Measurements from ENCODE around the gene CELF2. TPM values are rescaled to one million over a fixed set of nuclear protein-coding genes. Genes with fewer than 3 reads are reported as not detected.

CELF2 gene
- total RNA-seq, 3 donors from 2014 or later (not counting 1 experiment from before 2014, with no cell fraction given): 282 to 298 (median 295) TPM

DNA sequence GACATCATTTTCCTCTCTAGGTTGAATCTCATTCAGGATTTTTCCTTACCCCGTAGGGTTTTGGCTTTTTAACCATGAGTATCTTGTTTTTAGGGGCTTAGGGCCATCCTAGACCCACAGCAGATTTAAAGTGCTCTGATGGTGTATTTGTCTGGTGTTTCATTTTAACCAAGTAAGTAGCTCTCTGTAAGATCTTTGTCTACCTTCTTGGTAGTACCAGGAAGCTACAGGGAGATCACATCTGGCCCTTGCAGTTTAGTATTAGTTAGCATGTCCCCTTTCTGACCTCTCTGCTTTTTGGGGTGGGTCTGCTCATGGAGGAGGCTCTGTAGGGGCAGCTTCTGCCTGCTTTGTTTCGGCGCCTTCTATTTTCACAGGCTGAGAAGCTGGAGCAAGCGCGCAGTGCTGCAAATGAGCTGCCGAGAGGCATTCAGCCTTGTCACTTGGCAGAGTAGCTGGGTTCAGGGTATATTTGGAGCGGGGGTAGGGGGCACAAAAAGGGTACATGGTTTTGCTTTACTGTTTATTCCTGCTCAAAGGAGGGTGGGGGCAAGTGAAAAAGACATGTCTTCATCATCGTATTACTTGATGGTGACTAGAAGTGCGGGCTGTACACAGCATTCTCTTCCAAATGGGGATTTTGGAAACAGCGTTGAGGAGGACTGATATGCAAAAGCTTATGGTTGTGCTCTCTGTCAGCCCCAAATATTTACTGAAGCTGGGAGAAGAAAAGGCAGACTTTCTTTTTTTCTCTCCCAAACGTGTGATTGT lies 146.3 kb downstream of the CELF2 start:
- Mint-ChIP-seq H3K4me3 (no peak overlapping the region), H3K9me3 (no peaks in the 10 kb centered on the region), H3K27me3 (ENCODE audit: low read depth in 2 of 2) (no peaks in the 10 kb centered on the region), H3K36me3 (peaks cover 4% of the 10 kb centered on the region), H3K27ac (no peak overlapping the region), H3K4me1 (peaks cover 59 to 60% of the 10 kb centered on the region in 2 donors)
- Histone ChIP-seq H3K27ac (ENCODE audit: low read length) (peak overlapping the region; percentile 86), H3K9me3 (ENCODE audit: control insufficient read depth, insufficient read depth, low read length) (no peaks in the 10 kb centered on the region), H3K4me1 (ENCODE audit: control insufficient read depth, insufficient read depth, low read length) (peaks cover 51% of the 10 kb centered on the region), H3K4me3 (ENCODE audit: low read length) (peak overlapping the region; percentile 93), H3K27me3 (ENCODE audit: control insufficient read depth, insufficient read depth, low read length) (no peaks in the 10 kb centered on the region), H3K36me3 (ENCODE audit: control insufficient read depth, insufficient read depth, low read length) (peaks cover 4% of the 10 kb centered on the region)
- intact Hi-C loops (cut with micrococcal nuclease): loop anchor here (1.0 kb wide), 2 partner anchors 14 kb away; no protein-coding TSS in a partner anchor
- TF ChIP-seq, protein P1, sequence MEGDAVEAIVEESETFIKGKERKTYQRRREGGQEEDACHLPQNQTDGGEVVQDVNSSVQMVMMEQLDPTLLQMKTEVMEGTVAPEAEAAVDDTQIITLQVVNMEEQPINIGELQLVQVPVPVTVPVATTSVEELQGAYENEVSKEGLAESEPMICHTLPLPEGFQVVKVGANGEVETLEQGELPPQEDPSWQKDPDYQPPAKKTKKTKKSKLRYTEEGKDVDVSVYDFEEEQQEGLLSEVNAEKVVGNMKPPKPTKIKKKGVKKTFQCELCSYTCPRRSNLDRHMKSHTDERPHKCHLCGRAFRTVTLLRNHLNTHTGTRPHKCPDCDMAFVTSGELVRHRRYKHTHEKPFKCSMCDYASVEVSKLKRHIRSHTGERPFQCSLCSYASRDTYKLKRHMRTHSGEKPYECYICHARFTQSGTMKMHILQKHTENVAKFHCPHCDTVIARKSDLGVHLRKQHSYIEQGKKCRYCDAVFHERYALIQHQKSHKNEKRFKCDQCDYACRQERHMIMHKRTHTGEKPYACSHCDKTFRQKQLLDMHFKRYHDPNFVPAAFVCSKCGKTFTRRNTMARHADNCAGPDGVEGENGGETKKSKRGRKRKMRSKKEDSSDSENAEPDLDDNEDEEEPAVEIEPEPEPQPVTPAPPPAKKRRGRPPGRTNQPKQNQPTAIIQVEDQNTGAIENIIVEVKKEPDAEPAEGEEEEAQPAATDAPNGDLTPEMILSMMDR (IDR thresholded peaks at IDR 0.05): no peak
- DNase-seq (peak in 1 of 2 donors; percentile 60), ATAC-seq (no peak)
- 2% methylated on average over 10 of the region's 11 CpGs for WGBS (ENCODE audit: insufficient coverage)

GRCh38 chr10:11164551-11164802 lies 146.8 kb downstream of the CELF2 start:
- peaks cover 56% of the 10 kb centered on the region in 2 donors for H3K4me1 Mint-ChIP-seq
- WGBS (ENCODE audit: insufficient coverage): 0% methylated on average over 1 of the region's 1 CpG
- H3K9me3 Mint-ChIP-seq: no peaks in the 10 kb centered on the region
- Histone ChIP-seq H3K27ac (ENCODE audit: low read length) (peak overlapping the region; percentile 86), H3K4me3 (ENCODE audit: low read length) (peak overlapping the region; percentile 93), H3K27me3 (ENCODE audit: control insufficient read depth, insufficient read depth, low read length) (no peaks in the 10 kb centered on the region), H3K4me1 (ENCODE audit: control insufficient read depth, insufficient read depth, low read length) (peaks cover 53% of the 10 kb centered on the region), H3K36me3 (ENCODE audit: control insufficient read depth, insufficient read depth, low read length) (peaks cover 5% of the 10 kb centered on the region), H3K9me3 (ENCODE audit: control insufficient read depth, insufficient read depth, low read length) (no peaks in the 10 kb centered on the region)
- no peaks in the 10 kb centered on the region for H3K27me3 Mint-ChIP-seq (ENCODE audit: low read depth in 2 of 2)
- H3K27ac Mint-ChIP-seq: no peak overlapping the region
- no peak for ATAC-seq
- DNase-seq: no peak
- H3K4me3 Mint-ChIP-seq: no peak overlapping the region
- intact Hi-C loops (cut with micrococcal nuclease): no loop called here
- H3K36me3 Mint-ChIP-seq: peaks cover 4% of the 10 kb centered on the region
- TF ChIP-seq, protein P1 (IDR thresholded peaks at IDR 0.05): no peak

DNA sequence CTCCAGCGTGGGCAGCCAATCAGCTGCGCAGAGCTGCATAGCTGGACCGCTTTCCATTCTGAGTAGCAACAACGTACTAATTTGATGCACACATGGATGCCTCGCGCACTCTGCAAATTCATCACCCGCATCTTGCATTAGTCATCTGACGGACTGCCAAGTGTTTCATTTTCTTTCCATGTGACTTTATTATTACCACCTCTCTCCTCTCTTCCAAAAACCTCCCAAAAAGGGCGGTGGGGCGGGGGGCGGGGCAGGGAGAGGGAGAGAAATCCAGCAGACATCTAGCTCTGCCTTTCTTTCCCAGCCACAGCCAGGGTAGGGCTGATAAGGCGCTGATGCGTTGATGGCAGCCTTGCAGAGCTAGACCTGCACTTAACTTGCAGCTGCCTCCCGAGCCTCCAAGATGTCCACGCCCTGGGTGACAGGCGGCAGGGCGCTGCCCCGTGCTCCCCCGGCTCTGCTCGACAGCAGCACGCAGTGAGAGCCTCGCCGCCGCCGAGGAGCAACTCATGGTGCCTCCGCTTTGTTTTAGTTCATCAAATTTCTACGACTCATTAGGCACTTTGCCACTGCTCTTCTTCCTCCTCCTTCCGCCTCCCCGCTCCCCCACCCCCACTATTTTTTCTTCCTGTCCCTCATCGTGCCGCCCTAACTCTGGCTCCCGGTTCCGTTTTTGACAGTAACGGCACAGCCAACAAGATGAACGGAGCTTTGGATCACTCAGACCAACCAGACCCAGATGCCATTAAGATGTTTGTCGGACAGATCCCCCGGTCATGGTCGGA lies 147.3 kb downstream of the CELF2 start:
- H3K9me3 Mint-ChIP-seq: no peaks in the 10 kb centered on the region

More for the DNA sequence above, 147.3 kb downstream of the CELF2 start:
- Mint-ChIP-seq H3K27ac (no peak overlapping the region), H3K4me1 (peaks cover 50 to 51% of the 10 kb centered on the region in 2 donors), H3K4me3 (no peak overlapping the region), H3K27me3 (ENCODE audit: low read depth in 2 of 2) (no peaks in the 10 kb centered on the region), H3K36me3 (peaks cover 4% of the 10 kb centered on the region)
- H3K27me3 ChIP-seq (ENCODE audit: control insufficient read depth, insufficient read depth, low read length): no peaks in the 10 kb centered on the region
- no peaks in the 10 kb centered on the region for H3K9me3 ChIP-seq (ENCODE audit: control insufficient read depth, insufficient read depth, low read length)
- peaks cover 52% of the 10 kb centered on the region for H3K4me1 ChIP-seq (ENCODE audit: control insufficient read depth, insufficient read depth, low read length)
- H3K4me3 ChIP-seq (ENCODE audit: low read length): peak overlapping the region; percentile 93
- intact Hi-C loops (cut with micrococcal nuclease): no loop called here
- H3K36me3 ChIP-seq (ENCODE audit: control insufficient read depth, insufficient read depth, low read length): peaks cover 5% of the 10 kb centered on the region
- DNase-seq (peak; percentile 65 to 81), ATAC-seq (peak; percentile 38 to 59 (median 44))
- peak overlapping the region; percentile 86 for H3K27ac ChIP-seq (ENCODE audit: low read length)
- under 1% methylated on average over 36 of the region's 38 CpGs for WGBS (ENCODE audit: insufficient coverage)
- TF ChIP-seq, protein P1 (IDR thresholded peaks at IDR 0.05): no peak
